Muscle layer of colon (tissue), 2 donors: ENCODE measurements around the gene NCLN.
"Not testable (repeated sequence)": the region's sequence is repeated elsewhere in the genome, so short reads cannot be mapped to it uniquely, and the experiment has no call there.

ENCODE experiments used
- H3K27ac ChIP-seq: one replicate; pipeline ENCODE4 v1.7.0; 2013; ENCODE audit warnings: low read depth, mild to moderate bottlenecking, low read length, moderate library complexity
- H3K27me3 ChIP-seq, 2 donors: one replicate each; pipeline ENCODE4 v1.7.0; 2013; ENCODE audit warnings: low read length in 2 of 2, mild to moderate bottlenecking in 2 of 2; ENCODE audit not compliant: insufficient read depth in 2 of 2, control insufficient read depth in 1 of 2
- H3K36me3 ChIP-seq: one replicate; pipeline ENCODE4 v1.7.0; 2013; ENCODE audit warnings: mild to moderate bottlenecking, low read length; ENCODE audit not compliant: insufficient read depth
- H3K4me1 ChIP-seq: one replicate; pipeline ENCODE4 v1.7.0; 2013; ENCODE audit warnings: mild to moderate bottlenecking, low read length; ENCODE audit not compliant: insufficient read depth
- H3K4me3 ChIP-seq, 2 donors: one replicate each; pipeline ENCODE4 v1.7.0; 2013; ENCODE audit warnings: low read length in 2 of 2, low read depth in 1 of 2, mild to moderate bottlenecking in 1 of 2, moderate library complexity in 1 of 2
- H3K9ac ChIP-seq: one replicate; pipeline ENCODE4 v1.7.0; 2013; ENCODE audit warnings: low read length
- H3K9me3 ChIP-seq: one replicate; pipeline ENCODE4 v1.7.0; 2013; ENCODE audit warnings: mild to moderate bottlenecking, low read length
- donor health status: abdominal sarcoma.
- donor health status: Adenocarcinoma of cecum.

The NCLN gene

DNA sequence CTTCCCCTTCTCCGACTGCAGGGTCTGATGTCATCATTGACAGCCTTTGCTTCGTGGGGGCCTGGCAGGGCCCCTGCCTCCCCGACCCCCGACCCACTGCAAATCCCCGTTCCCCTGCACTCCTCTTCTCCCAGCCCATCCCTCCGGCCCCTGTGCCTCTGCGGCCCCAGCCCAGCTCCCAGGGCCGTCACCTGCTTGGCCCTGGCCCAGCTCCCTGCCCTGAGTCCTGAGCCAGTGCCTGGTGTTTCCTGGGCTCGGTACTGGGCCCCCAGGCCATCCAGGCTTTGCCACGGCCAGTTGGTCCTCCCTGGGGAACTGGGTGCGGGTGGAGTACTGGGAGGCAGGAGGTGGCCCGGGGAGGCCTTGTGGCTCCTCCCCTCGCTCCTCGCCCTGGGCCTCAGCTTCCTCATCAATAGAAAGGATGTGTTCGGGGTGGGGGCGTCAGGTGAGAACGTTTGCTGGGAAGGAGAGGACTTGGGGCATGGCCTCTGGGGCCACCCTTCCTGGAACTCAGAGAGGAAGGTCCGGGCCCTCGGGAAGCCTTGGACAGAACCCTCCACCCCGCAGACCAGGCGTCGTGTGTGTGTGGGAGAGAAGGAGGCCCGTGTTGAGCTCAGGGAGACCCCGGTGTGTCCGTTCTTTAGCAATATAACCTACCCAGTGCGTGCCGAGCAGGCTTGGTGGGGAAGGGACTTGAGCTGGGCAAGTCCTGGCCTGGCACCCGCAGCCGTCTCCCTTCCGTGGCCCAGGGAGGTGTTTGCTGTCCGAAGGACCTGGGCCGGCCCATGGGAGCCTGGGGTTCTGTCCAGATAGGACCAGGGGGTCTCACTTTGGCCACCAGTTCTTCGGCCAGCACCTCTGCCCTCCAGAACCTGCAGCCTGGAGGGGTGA lies 22.8 kb downstream of the NCLN start:
- H3K9me3 ChIP-seq, result no peaks in the 10 kb centered on the region
- H3K4me1 ChIP-seq, result no peaks in the 10 kb centered on the region
- H3K36me3 ChIP-seq, result peaks cover 9% of the 10 kb centered on the region

DNA sequence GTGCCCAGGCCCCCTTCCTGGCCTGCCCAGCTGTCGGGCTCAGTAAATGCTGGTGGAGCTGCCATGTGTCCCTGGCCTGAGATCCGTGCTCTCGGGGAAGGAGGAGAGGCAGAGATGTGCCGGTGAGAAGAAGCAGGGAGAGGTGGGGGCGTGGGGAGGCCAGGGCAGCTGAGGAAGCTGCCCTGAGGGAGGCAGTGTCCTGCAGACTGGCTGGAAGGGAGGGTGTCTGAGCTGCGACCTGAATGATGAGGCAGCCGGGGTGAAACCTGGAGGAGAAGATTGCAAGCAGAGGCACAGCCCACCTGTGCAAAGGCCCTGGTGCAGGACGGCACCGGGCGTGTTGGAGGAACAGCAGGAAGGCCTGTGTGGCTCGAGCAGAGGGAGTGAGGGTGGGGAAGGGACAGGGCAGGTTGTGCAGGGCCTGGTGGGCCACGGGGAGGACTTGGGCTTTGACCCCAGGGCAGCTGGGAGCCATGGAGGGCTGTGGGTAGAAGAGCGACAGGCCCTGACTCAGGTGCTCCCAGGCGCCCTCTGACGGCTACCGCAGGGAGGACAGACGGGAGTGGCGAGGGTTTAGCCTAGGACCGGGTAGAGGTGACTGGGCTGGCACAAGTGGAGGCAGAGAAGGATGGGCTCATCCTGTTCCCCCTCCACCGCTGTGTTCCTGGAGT lies 24.8 kb downstream of the NCLN start:
- peaks cover 9% of the 10 kb centered on the region for H3K36me3 ChIP-seq
- no peak overlapping the region for H3K9ac ChIP-seq

More for the DNA sequence above, 22.8 kb downstream of the NCLN start:
- H3K4me3 ChIP-seq, result no peak overlapping the region
- H3K27me3 ChIP-seq, result no peaks in the 10 kb centered on the region
- no peak overlapping the region for H3K9ac ChIP-seq
- H3K27ac ChIP-seq, result no peak overlapping the region

DNA sequence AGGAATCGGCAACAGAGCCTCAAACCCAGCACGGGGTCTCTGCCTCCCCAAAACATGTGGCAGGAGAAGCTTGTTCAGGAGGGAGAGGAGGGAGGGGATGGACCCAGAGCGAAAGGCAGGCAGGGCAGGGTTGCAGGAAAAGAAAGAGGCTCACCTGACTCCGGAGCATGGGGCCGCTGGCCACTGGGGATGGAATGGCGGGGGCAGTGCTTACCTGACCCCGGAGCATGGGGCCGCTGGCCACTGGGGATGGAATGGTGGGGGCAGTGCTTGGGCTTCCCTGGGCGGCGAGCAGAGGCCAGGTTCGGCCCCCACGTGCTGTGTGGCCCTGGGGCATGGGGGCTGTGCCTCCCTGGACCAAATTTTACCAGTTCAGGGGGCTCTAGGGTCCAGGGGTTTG lies 25.5 kb downstream of the NCLN start:
- H3K9ac ChIP-seq, result no peak overlapping the region
- H3K27ac ChIP-seq, result no peak overlapping the region
- no peaks in the 10 kb centered on the region for H3K27me3 ChIP-seq

More for the DNA sequence above, 24.8 kb downstream of the NCLN start:
- Histone ChIP-seq H3K4me1 (no peaks in the 10 kb centered on the region), H3K4me3 (no peak overlapping the region), H3K27ac (no peak overlapping the region), H3K27me3 (no peaks in the 10 kb centered on the region), H3K9me3 (no peaks in the 10 kb centered on the region)

DNA sequence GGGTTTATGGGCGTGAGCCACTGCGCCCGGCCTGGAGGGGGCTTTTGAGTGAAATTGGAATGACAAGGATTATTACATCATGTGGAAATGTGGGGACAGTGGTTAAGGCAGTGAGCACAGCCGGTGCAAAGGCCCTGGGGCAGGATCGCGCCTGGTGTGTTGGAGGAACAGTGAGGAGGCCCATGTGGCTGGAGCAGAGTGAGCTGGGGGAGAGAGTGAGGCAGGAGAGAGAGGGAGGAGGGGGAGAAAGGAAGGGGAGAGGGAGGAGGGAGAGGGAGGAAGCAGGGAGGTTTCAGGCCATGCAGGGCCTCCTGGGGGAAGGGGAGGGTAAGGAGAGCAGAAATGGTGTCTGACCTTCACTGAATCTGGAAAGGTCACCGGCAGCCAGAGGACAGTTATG lies 27.4 kb downstream of the NCLN start:
- H3K9me3 ChIP-seq, result no peaks in the 10 kb centered on the region
- no peaks in the 10 kb centered on the region for H3K36me3 ChIP-seq
- H3K27me3 ChIP-seq, result no peaks in the 10 kb centered on the region
- H3K4me1 ChIP-seq, result no peaks in the 10 kb centered on the region
- no peak overlapping the region for H3K9ac ChIP-seq
- H3K27ac ChIP-seq, result no peak overlapping the region
- H3K4me3 ChIP-seq, result no peak overlapping the region

More for the DNA sequence above, 25.5 kb downstream of the NCLN start:
- peaks cover 9% of the 10 kb centered on the region for H3K36me3 ChIP-seq
- H3K9me3 ChIP-seq, result no peaks in the 10 kb centered on the region
- no peaks in the 10 kb centered on the region for H3K4me1 ChIP-seq
- H3K4me3 ChIP-seq, result no peak overlapping the region

DNA sequence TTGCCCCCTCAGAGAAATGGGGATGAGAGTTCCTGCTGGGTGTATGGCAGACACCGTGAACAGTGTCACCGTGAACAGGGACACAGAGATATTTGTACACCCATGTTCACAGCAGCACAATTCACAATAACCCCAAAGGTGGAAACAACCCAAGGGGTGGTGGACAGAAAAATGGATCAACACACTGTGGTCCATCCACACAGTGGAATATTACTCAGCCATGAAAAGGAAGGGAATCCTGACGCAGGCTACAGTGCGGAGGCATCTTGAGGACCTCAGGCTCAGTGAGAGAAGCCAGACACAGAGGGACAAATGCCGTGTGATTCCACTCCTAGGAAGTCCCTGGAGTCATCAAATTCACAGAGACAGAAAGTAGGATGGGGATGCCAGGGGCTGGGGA lies 31.1 kb downstream of the NCLN start:
- Histone ChIP-seq H3K9me3 (no peaks in the 10 kb centered on the region), H3K36me3 (no peaks in the 10 kb centered on the region), H3K27ac (no peak overlapping the region), H3K27me3 (no peaks in the 10 kb centered on the region), H3K9ac (no peak overlapping the region), H3K4me1 (no peaks in the 10 kb centered on the region), H3K4me3 (no peak overlapping the region)

DNA sequence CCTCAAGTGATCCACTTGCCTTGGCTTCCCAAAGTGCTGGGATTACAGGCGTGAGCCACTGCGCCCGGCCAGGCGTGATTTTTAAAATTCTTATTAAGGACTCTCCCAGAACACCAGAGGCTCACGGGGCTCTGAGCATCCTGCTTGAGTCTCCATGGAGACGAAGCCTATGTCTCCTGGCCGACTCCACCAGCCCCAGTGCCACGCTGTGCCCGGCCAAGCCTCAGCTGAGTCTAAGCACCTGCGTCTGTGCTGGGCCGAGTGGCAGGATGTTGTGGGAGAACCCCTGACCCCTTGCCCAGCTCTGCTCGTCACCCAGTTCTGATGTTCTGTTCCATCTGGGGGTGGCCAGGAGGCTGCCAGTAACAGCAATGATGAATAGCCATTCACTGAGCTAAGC lies 34.8 kb downstream of the NCLN start:
- H3K9me3 ChIP-seq, result no peaks in the 10 kb centered on the region
- no peak overlapping the region for H3K9ac ChIP-seq
- H3K27ac ChIP-seq, result no peak overlapping the region
- H3K36me3 ChIP-seq, result no peaks in the 10 kb centered on the region
- H3K27me3 ChIP-seq, result peaks cover 0 to 12% of the 10 kb centered on the region in 2 donors
- no peak overlapping the region for H3K4me3 ChIP-seq
- H3K4me1 ChIP-seq, result no peaks in the 10 kb centered on the region

DNA sequence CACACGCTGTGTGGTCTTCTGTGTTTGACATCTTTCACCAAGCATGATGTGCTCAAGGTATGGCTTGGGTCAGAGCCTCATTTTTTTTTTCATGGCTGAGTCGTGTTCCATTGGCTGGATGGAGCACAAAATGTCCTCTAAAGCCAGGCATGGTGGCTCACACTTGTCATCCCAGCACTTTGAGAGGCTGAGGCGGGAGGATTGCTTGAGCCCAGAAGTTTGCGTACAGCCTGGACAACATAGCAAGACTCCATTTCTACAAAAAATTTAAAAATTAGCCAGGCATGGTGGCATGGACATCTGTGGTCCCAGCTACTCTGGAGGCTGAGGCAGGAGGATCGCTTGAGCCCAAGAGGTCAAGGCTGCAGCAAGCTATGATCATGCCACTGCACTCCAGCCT lies 35.8 kb downstream of the NCLN start:
- peaks cover 2 to 20% of the 10 kb centered on the region in 2 donors for H3K27me3 ChIP-seq
- not testable (repeated sequence) for H3K9me3 ChIP-seq, H3K9ac ChIP-seq, H3K4me3 ChIP-seq, H3K27ac ChIP-seq, H3K36me3 ChIP-seq, H3K4me1 ChIP-seq

DNA sequence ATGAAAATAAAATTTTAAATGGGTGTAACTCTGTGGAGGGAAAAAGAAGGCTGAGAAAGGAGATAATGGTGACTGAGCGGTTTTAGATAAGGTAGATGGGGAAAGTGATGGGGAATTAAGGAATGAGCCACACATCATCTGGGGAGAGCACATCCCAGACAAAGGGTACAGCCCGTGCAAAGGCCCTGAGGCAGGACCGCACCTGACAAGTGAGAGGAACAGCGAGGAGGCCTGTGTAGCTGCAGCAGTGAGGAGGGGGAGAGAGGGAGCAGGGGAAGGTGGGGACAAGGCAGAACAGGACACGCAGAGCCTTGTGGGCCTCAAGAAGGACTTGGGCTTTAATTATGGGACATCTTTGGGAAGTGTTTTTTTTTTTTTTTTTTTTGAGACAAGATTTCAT lies 37.0 kb downstream of the NCLN start:
- Histone ChIP-seq H3K27ac (no peak overlapping the region), H3K4me3 (no peak overlapping the region), H3K4me1 (no peaks in the 10 kb centered on the region), H3K36me3 (no peaks in the 10 kb centered on the region), H3K9ac (no peak overlapping the region), H3K27me3 (peaks cover 4 to 31% of the 10 kb centered on the region in 2 donors), H3K9me3 (no peaks in the 10 kb centered on the region)

DNA sequence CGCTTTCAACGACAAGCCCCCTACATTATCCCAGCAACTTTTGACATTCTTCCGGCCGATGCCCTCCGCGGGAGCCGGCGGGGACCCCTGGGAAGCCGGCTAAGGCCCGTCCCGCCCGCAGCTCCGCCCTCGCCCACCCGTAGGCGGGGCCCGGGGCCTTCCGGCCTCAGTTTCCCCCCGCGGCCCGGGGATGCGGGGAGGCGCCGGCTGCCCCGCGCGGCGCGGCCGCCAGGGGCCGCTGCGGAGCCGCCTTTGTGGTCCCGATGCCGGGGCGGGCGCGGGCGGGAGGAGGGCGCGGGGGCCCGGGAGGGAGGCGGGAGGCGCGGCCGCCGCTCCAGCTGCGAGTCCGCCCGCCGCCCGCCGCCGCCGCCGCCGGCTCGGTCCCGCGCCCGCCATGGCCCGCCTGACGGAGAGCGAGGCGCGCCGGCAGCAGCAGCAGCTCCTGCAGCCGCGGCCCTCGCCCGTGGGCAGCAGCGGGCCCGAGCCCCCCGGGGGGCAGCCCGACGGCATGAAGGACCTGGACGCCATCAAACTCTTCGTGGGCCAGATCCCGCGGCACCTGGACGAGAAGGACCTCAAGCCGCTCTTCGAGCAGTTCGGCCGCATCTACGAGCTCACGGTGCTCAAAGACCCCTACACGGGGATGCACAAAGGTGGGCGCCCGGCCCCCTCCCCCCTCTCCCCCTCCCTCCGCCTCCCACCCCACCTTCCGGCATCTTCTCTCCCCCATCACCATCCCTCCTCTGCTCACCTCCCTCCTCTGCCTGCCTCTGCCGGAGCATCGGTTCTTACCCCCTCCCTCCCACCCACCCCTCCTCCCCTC lies 38.8 kb downstream of the NCLN start, which contains the start of gene CELF5:
TSS of gene CELF5 (plus strand) at position 316 of the 823 bp plus-strand sequence. CDS start at position 395, 79 bp downstream.
- no peaks in the 10 kb centered on the region for H3K36me3 ChIP-seq
- no peak within 1 kb of the TSS for H3K27ac ChIP-seq
- H3K4me1 ChIP-seq, result no peaks in the 10 kb centered on the region
- no peak within 1 kb of the TSS for H3K4me3 ChIP-seq
- H3K9me3 ChIP-seq, result no peaks in the 10 kb centered on the region
- H3K9ac ChIP-seq, result no peak within 1 kb of the TSS
- H3K27me3 ChIP-seq, result peaks cover 8 to 47% of the 10 kb centered on the region in 2 donors

DNA sequence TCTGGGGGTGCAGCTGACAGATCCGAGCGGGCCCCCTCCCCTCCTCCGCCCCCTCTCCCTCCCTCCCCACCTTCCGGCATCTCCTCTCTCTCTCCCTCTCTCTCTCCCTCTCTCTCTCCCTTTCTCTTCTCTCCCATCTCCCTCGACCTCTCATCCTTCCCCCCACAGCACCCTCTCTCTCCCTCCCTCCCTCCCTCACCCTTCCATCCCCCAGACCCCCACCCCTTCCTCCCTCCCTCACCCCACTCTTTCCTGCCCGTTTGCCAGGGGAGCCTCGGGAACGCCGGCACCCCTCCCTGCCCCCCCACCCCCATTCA lies 39.4 kb downstream of the NCLN start:
- H3K36me3 ChIP-seq, result no peaks in the 10 kb centered on the region
- peaks cover 8 to 53% of the 10 kb centered on the region in 2 donors for H3K27me3 ChIP-seq
- H3K4me1 ChIP-seq, result no peaks in the 10 kb centered on the region
- H3K27ac ChIP-seq, result no peak overlapping the region
- no peak overlapping the region for H3K4me3 ChIP-seq
- no peak overlapping the region for H3K9ac ChIP-seq
- H3K9me3 ChIP-seq, result no peaks in the 10 kb centered on the region

DNA sequence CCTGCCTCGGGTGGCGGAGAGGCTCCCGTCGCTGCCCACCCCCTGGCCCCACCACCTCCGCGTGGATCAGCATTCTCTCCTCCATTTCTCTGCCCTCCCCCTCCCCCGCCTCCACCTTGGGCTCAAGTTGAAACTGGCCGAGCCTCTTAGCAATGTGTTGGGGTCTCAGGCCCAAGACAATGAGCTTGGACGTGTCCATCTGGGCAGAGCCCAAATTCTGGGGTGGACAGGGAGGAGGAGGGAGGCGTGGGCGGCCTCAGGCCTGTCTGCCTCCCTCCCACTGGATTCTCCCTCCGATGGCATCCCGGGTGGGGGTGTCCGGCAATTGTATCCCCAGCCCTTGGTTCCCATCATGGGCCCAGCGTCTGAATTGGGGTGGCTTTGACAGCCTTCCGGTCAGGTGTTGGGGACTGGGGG lies 40.0 kb downstream of the NCLN start:
- no peaks in the 10 kb centered on the region for H3K4me1 ChIP-seq
- no peak overlapping the region for H3K4me3 ChIP-seq
- no peaks in the 10 kb centered on the region for H3K9me3 ChIP-seq
- no peaks in the 10 kb centered on the region for H3K36me3 ChIP-seq
- peaks cover 8 to 58% of the 10 kb centered on the region in 2 donors for H3K27me3 ChIP-seq
- H3K9ac ChIP-seq, result no peak overlapping the region
- no peak overlapping the region for H3K27ac ChIP-seq
